ENCODE data around the gene PRR7.

The PRR7 gene

GRCh38 chr5:177432839-177433657, 13.6 kb upstream of the PRR7 start:
- DNase-seq (ENCODE audit: extremely low read depth, low read depth), result no peak
- no peak overlapping the region for H3K4me3 ChIP-seq (replicated peaks; ENCODE audit: low read depth, low read length)
- TF ChIP-seq CTCF (IDR thresholded peaks at IDR 0.05; ENCODE audit: low read depth, low read length, missing control alignments), result no peak

GRCh38 chr5:177433658-177434217, 12.9 kb upstream of the PRR7 start:
- DNase-seq (ENCODE audit: extremely low read depth, low read depth), result no peak
- no peak for TF ChIP-seq CTCF (IDR thresholded peaks at IDR 0.05; ENCODE audit: low read depth, low read length, missing control alignments)
- H3K4me3 ChIP-seq (replicated peaks; ENCODE audit: low read depth, low read length), result no peak overlapping the region

- no peak for TF ChIP-seq CTCF (IDR thresholded peaks at IDR 0.05; ENCODE audit: low read depth, low read length, missing control alignments)
These were observed 12.2 kb upstream of the PRR7 start for GRCh38 chr5:177434437-177434836.

GRCh38 chr5:177434942-177435738, 11.5 kb upstream of the PRR7 start:
- no peak overlapping the region for H3K4me3 ChIP-seq (replicated peaks; ENCODE audit: low read depth, low read length)
- no peak for TF ChIP-seq CTCF (IDR thresholded peaks at IDR 0.05; ENCODE audit: low read depth, low read length, missing control alignments)

More at GRCh38 chr5:177434437-177434836, 12.2 kb upstream of the PRR7 start:
- no peak for DNase-seq (ENCODE audit: extremely low read depth, low read depth)
- H3K4me3 ChIP-seq (replicated peaks; ENCODE audit: low read depth, low read length), result no peak overlapping the region

GRCh38 chr5:177435847-177436536, 10.6 kb upstream of the PRR7 start:
- TF ChIP-seq CTCF (IDR thresholded peaks at IDR 0.05; ENCODE audit: low read depth, low read length, missing control alignments), result no peak
- DNase-seq (ENCODE audit: extremely low read depth, low read depth), result no peak
- H3K4me3 ChIP-seq (replicated peaks; ENCODE audit: low read depth, low read length), result no peak overlapping the region

More at GRCh38 chr5:177434942-177435738, 11.5 kb upstream of the PRR7 start:
- no peak for DNase-seq (ENCODE audit: extremely low read depth, low read depth)

- DNase-seq (ENCODE audit: extremely low read depth, low read depth), result no peak
- TF ChIP-seq CTCF (IDR thresholded peaks at IDR 0.05; ENCODE audit: low read depth, low read length, missing control alignments), result no peak
- no peak overlapping the region for H3K4me3 ChIP-seq (replicated peaks; ENCODE audit: low read depth, low read length)
These were observed 9.0 kb upstream of the PRR7 start for GRCh38 chr5:177437623-177438022.

Data from HFF-Myc (cell line).